Suprapubic skin (tissue), 4 donors: ENCODE results near the gene FAM81A. TPM values are rescaled to one million over a fixed set of nuclear protein-coding genes. Genes with fewer than 3 reads are reported as not detected.

Experiments
- DNase-seq, 2 donors: peaks; one replicate each; pipeline ENCODE4 v3.0.0-alpha.2; 2019; ENCODE audit warnings: low spot score in 2 of 2
- H3K27ac ChIP-seq: fragments of 200-600 bp; sonication (generic); one replicate; pipeline ENCODE4 v1.5.1; 2019
- H3K27me3 ChIP-seq: fragments of 200-600 bp; sonication (generic); one replicate; pipeline ENCODE4 v1.5.1; 2019
- H3K36me3 ChIP-seq: fragments of 200-600 bp; sonication (generic); one replicate; pipeline ENCODE4 v1.5.1; 2019
- H3K4me1 ChIP-seq: fragments of 200-600 bp; sonication (generic); one replicate; pipeline ENCODE4 v1.5.1; 2019
- H3K4me3 ChIP-seq: fragments of 200-600 bp; sonication (generic); one replicate; pipeline ENCODE4 v1.5.1; 2019; ENCODE audit warnings: mild to moderate bottlenecking
- H3K9me3 ChIP-seq: fragments of 200-600 bp; sonication (generic); one replicate; pipeline ENCODE4 v1.5.1; 2019
- CTCF ChIP-seq, 2 donors: fragments of 200-600 bp in 1 of 2; fragments of 450-650 bp in 1 of 2; sonication (generic) in 1 of 2; IDR thresholded peaks; one replicate each; pipeline ENCODE4 v1.5.1; 2016 to 2019; ENCODE audit warnings: antibody characterized with exemption in 2 of 2, mild to moderate bottlenecking in 1 of 2, moderate library complexity in 1 of 2
- POLR2A ChIP-seq, 2 donors: fragments of 450-650 bp; IDR thresholded peaks; one replicate each; pipeline ENCODE4 v1.6.1; 2017; ENCODE audit warnings: antibody characterized with exemption in 2 of 2, mild to moderate bottlenecking in 2 of 2, moderate library complexity in 2 of 2
- POLR2AphosphoS5 ChIP-seq, 3 donors: sonication (generic); formaldehyde crosslinking; IDR thresholded peaks; one replicate each; pipeline ENCODE4 v1.6.1; 2017; ENCODE audit warnings: antibody characterized with exemption in 3 of 3
- WGBS: methylation state at CpG from one replicate; pipeline ENCODE4 v1.1.5; 2018; 5-methylcytosine and 5-hydroxymethylcytosine counted together
- total RNA-seq, 4 donors: library from RNA; depleted of rRNA; stranded (reverse); fragments of >200 nt; gene quantifications; one replicate each; pipeline ENCODE4 v1.1.0, GENCODE V29; 2016

The FAM81A gene
- total RNA-seq, 4 donors from 2014 or later, result 0.79 to 7.8 (median 1.8) TPM

- no peak for DNase-seq
- H3K27me3 ChIP-seq, result no peaks in the 10 kb centered on the region
- 97% methylated on average over 6 of the region's 6 CpGs for WGBS
- TF ChIP-seq CTCF (IDR thresholded peaks at IDR 0.05) (no peak), POLR2AphosphoS5 (IDR thresholded peaks at IDR 0.05) (no peak), POLR2A (IDR thresholded peaks at IDR 0.05) (no peak)
- no peaks in the 10 kb centered on the region for H3K9me3 ChIP-seq
- H3K4me1 ChIP-seq, result no peaks in the 10 kb centered on the region
- H3K36me3 ChIP-seq, result no peaks in the 10 kb centered on the region
- no peak overlapping the region for H3K4me3 ChIP-seq
- no peak overlapping the region for H3K27ac ChIP-seq
These were observed 133.6 kb downstream of the FAM81A start for GRCh38 chr15:59571606-59572005.

Other genes with a start within 250 kb of the FAM81A start
- gene LDHAL6B, start 231.3 kb upstream of the FAM81A start, total RNA-seq, result not detected
- gene MYO1E, start 65.3 kb upstream of the FAM81A start, total RNA-seq, result 100 to 1,000 TPM in 3 of 4 donors, 10 to 100 TPM in 1; 79.7 to 171 (median 144) TPM
- under 1 TPM in 2 of 4 donors, not detected in 2; 0.13 to 0.23 TPM for gene GCNT3, start 173.6 kb downstream of the FAM81A start, total RNA-seq
- 10 to 100 TPM in 3 of 4 donors, 1 to 10 TPM in 1; 7.7 to 26.5 (median 15.4) TPM for gene GTF2A2, start 219.3 kb downstream of the FAM81A start, total RNA-seq